PC-3 (cell line): ENCODE results near the gene GCAT.
A peak's percentile ranks its signal among the peaks of the same experiment; 100 is the strongest.

Source experiments
- EZH2 ChIP-seq: fragments of 300-600 bp; sonication (generic); IDR thresholded peaks from one replicate; pipeline ENCODE4 v1.6.1; 2017; ENCODE audit warnings: antibody characterized with exemption, mild to moderate bottlenecking, low read length; ENCODE audit not compliant: unreplicated experiment
- TF ChIP-seq, protein P1 (sequence below): fragments of 300-600 bp; sonication (generic); conservative IDR thresholded peaks from 2 replicates; pipeline ENCODE4 v1.5.1; 2017; ENCODE audit warnings: antibody characterized with exemption, low read depth, mild to moderate bottlenecking, low read length

DNA sequence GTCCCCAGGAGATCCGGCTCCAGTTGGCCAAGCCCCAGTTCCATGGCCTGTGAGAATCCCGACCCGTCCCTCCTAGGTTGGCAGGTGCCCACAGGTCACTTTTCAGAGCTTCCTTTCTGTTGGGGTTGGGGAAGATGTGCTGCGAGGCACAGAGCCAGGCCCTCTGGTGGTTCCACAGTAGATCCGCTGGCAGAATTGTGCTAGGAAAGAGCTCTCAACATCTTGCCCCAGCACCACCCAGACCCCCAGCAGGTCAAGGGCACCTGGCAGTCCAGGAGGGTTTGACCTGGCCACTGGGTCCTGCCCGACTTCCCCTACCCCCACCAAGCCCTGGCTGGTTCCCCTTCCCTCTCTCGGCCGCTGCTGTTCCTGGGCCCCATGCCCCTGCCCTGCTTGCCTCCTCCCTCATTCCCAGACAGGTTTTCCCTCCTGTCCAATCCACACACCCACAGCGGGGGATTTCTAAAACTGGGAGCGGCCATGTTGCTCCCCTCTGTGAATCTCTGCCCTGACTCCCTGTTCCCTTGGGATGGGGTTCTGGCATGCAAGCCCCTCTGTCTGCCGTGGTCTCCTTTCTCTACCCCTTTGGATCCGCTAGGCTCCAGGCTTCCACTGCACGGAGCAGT, 26.2 kb upstream of the GCAT start:
- TF ChIP-seq, protein P1, sequence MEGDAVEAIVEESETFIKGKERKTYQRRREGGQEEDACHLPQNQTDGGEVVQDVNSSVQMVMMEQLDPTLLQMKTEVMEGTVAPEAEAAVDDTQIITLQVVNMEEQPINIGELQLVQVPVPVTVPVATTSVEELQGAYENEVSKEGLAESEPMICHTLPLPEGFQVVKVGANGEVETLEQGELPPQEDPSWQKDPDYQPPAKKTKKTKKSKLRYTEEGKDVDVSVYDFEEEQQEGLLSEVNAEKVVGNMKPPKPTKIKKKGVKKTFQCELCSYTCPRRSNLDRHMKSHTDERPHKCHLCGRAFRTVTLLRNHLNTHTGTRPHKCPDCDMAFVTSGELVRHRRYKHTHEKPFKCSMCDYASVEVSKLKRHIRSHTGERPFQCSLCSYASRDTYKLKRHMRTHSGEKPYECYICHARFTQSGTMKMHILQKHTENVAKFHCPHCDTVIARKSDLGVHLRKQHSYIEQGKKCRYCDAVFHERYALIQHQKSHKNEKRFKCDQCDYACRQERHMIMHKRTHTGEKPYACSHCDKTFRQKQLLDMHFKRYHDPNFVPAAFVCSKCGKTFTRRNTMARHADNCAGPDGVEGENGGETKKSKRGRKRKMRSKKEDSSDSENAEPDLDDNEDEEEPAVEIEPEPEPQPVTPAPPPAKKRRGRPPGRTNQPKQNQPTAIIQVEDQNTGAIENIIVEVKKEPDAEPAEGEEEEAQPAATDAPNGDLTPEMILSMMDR: peak; percentile 51
- no peak for TF ChIP-seq EZH2
